ENCODE measurements around the gene ARID3C.

ARID3C gene

DNA sequence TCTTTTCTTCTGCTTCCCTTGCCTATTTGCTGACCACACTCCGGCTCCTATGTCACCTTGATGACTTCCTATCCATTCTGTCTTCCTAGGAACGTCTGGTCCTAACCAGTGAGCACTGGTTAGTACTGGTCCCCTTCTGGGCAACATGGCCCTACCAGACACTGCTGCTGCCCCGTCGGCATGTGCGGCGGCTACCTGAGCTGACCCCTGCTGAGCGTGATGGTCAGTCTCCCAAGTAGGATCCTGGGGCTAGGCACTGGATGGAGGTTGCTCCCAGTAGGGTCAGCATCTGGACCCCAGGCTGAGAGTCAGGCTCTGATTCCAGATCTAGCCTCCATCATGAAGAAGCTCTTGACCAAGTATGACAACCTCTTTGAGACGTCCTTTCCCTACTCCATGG, 19.8 kb upstream of the ARID3C start:
- peaks cover 10% of the 10 kb centered on the region; the same call in 1 of the 2 replicates for H3K36me3 ChIP-seq (ENCODE audit: insufficient read depth, low read length)

DNA sequence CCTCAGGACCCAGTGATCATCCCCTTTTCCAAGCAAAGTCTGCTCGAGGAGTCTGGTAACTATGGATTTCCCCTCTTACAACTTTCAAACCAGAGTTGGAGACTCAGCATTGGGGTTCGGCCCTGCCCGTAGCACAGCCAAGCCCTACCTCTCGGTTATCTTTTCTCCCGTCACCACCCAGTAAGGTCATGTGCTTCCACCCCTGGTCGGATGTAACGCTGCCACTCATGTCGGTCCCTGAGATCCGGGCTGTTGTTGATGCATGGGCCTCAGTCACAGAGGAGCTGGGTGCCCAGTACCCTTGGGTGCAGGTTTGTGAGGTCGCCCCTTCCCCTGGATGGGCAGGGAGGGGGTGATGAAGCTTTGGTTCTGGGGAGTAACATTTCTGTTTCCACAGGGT, 18.8 kb upstream of the ARID3C start:
- H3K79me2 ChIP-seq (ENCODE audit: insufficient read depth, low read length): peaks cover 24% of the 10 kb centered on the region
- H3K4me1 ChIP-seq (ENCODE audit: insufficient read depth, low read length, poor library complexity, severe bottlenecking): peaks cover 23% of the 10 kb centered on the region
- H3K9ac ChIP-seq (ENCODE audit: low read depth, low read length, poor library complexity, severe bottlenecking): peak overlapping the region; percentile 81
- H3F3A ChIP-seq (ENCODE audit: low read depth): no peaks in the 10 kb centered on the region
- H3K9me2 ChIP-seq (replicated peaks; ENCODE audit: low read depth, low read length): no peaks in the 10 kb centered on the region
- peak overlapping the region; percentile 85 for H3K4me2 ChIP-seq (ENCODE audit: low read depth, low read length, poor library complexity, severe bottlenecking)
- H3K36me3 ChIP-seq (ENCODE audit: insufficient read depth, low read length): peaks cover 10% of the 10 kb centered on the region; the same call in 1 of the 2 replicates
- TF ChIP-seq EZH2phosphoT487 (IDR thresholded peaks at IDR 0.05; ENCODE audit: borderline replicate concordance): no peak
- TF ChIP-seq, protein P1, sequence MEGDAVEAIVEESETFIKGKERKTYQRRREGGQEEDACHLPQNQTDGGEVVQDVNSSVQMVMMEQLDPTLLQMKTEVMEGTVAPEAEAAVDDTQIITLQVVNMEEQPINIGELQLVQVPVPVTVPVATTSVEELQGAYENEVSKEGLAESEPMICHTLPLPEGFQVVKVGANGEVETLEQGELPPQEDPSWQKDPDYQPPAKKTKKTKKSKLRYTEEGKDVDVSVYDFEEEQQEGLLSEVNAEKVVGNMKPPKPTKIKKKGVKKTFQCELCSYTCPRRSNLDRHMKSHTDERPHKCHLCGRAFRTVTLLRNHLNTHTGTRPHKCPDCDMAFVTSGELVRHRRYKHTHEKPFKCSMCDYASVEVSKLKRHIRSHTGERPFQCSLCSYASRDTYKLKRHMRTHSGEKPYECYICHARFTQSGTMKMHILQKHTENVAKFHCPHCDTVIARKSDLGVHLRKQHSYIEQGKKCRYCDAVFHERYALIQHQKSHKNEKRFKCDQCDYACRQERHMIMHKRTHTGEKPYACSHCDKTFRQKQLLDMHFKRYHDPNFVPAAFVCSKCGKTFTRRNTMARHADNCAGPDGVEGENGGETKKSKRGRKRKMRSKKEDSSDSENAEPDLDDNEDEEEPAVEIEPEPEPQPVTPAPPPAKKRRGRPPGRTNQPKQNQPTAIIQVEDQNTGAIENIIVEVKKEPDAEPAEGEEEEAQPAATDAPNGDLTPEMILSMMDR (conservative IDR thresholded peaks at IDR 0.05; ENCODE audit: low read length): no peak
- no peak overlapping the region for H2AFZ ChIP-seq (ENCODE audit: low read length)
- peak overlapping the region; percentile 85 for H3K4me3 ChIP-seq (ENCODE audit: low read length, poor library complexity, severe bottlenecking)
- no peaks in the 10 kb centered on the region for H3K27me3 ChIP-seq (ENCODE audit: insufficient read depth, low read length, poor library complexity, severe bottlenecking)
- H4K20me1 ChIP-seq (ENCODE audit: insufficient read depth, low read length, poor library complexity, severe bottlenecking): peaks cover 16% of the 10 kb centered on the region
- no peaks in the 10 kb centered on the region for H3K9me3 ChIP-seq (ENCODE audit: insufficient read depth, low read depth, low read length)

More for the DNA sequence above, 19.8 kb upstream of the ARID3C start:
- Histone ChIP-seq H3K9ac (ENCODE audit: low read depth, low read length, poor library complexity, severe bottlenecking) (peak overlapping the region; percentile 81), H3K27me3 (ENCODE audit: insufficient read depth, low read length, poor library complexity, severe bottlenecking) (no peaks in the 10 kb centered on the region), H3F3A (ENCODE audit: low read depth) (no peaks in the 10 kb centered on the region), H2AFZ (ENCODE audit: low read length) (no peak overlapping the region), H3K4me2 (ENCODE audit: low read depth, low read length, poor library complexity, severe bottlenecking) (peak overlapping the region; percentile 85), H3K9me2 (replicated peaks; ENCODE audit: low read depth, low read length) (no peaks in the 10 kb centered on the region), H4K20me1 (ENCODE audit: insufficient read depth, low read length, poor library complexity, severe bottlenecking) (peaks cover 16% of the 10 kb centered on the region), H3K4me1 (ENCODE audit: insufficient read depth, low read length, poor library complexity, severe bottlenecking) (peaks cover 23% of the 10 kb centered on the region), H3K4me3 (ENCODE audit: low read length, poor library complexity, severe bottlenecking) (peak overlapping the region; percentile 85), H3K9me3 (ENCODE audit: insufficient read depth, low read depth, low read length) (no peaks in the 10 kb centered on the region), H3K79me2 (ENCODE audit: insufficient read depth, low read length) (peaks cover 24% of the 10 kb centered on the region)
- TF ChIP-seq, protein P1 (conservative IDR thresholded peaks at IDR 0.05; ENCODE audit: low read length): no peak
- no peak for TF ChIP-seq EZH2phosphoT487 (IDR thresholded peaks at IDR 0.05; ENCODE audit: borderline replicate concordance)

DNA sequence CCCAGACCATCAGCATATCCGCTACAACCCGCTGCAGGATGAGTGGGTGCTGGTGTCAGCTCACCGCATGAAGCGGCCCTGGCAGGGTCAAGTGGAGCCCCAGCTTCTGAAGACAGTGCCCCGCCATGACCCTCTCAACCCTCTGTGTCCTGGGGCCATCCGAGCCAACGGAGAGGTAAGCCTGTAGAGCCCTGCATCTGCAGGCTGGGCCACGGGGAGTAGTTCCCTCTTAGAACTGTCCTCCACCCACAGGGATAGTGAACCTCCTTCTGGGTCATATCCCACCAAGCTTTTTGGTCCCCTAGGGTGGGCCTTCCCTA, 18.2 kb upstream of the ARID3C start:
- peaks cover 16% of the 10 kb centered on the region for H4K20me1 ChIP-seq (ENCODE audit: insufficient read depth, low read length, poor library complexity, severe bottlenecking)
- H3K79me2 ChIP-seq (ENCODE audit: insufficient read depth, low read length): peaks cover 24% of the 10 kb centered on the region
- H2AFZ ChIP-seq (ENCODE audit: low read length): peak overlapping the region; percentile 94
- peak overlapping the region; percentile 85 for H3K4me3 ChIP-seq (ENCODE audit: low read length, poor library complexity, severe bottlenecking)
- TF ChIP-seq, protein P1 (conservative IDR thresholded peaks at IDR 0.05; ENCODE audit: low read length): no peak; the same call in 1 of the 2 replicates
- TF ChIP-seq EZH2phosphoT487 (IDR thresholded peaks at IDR 0.05; ENCODE audit: borderline replicate concordance): no peak
- peak overlapping the region; percentile 81 for H3K9ac ChIP-seq (ENCODE audit: low read depth, low read length, poor library complexity, severe bottlenecking)
- peak overlapping the region; percentile 85 for H3K4me2 ChIP-seq (ENCODE audit: low read depth, low read length, poor library complexity, severe bottlenecking)
- peaks cover 23% of the 10 kb centered on the region for H3K4me1 ChIP-seq (ENCODE audit: insufficient read depth, low read length, poor library complexity, severe bottlenecking)
- H3K36me3 ChIP-seq (ENCODE audit: insufficient read depth, low read length): peaks cover 10% of the 10 kb centered on the region; the same call in 1 of the 2 replicates
- no peaks in the 10 kb centered on the region for H3K9me3 ChIP-seq (ENCODE audit: insufficient read depth, low read depth, low read length)
- H3K9me2 ChIP-seq (replicated peaks; ENCODE audit: low read depth, low read length): no peaks in the 10 kb centered on the region
- no peaks in the 10 kb centered on the region for H3K27me3 ChIP-seq (ENCODE audit: insufficient read depth, low read length, poor library complexity, severe bottlenecking)
- no peaks in the 10 kb centered on the region for H3F3A ChIP-seq (ENCODE audit: low read depth)

All from Loucy (cell line).